Measurements from ENCODE around the gene CCN2.

DNA sequence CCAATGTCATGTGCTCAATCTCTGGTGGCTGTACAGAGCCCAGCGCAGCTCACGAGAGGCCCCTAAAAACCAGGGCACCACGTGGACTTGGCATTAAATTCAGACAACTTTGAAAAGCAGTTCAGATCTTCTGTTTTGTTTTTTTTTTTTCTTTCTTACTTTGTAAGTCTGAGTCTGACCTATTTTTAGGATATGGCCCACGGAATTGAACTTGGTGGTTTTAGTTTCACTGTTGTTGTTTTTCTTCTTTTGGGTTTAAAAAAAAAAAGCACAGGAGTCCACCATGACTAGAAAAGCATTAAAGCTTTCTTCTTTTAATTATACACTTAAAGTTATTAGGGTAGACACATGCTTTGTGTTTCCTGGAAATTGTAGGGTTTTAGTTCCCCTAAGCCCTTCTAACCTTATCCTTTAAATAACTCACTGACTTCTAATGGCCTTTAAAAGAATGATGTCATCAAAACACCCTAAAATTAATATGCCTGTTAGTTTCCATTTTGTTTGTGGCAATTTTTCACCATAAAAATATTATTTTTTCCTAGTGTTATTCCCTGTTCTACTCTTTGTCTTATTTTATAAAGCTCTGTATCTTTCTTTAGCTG, 48.5 kb upstream of the CCN2 start:
- TF ChIP-seq, protein P1, sequence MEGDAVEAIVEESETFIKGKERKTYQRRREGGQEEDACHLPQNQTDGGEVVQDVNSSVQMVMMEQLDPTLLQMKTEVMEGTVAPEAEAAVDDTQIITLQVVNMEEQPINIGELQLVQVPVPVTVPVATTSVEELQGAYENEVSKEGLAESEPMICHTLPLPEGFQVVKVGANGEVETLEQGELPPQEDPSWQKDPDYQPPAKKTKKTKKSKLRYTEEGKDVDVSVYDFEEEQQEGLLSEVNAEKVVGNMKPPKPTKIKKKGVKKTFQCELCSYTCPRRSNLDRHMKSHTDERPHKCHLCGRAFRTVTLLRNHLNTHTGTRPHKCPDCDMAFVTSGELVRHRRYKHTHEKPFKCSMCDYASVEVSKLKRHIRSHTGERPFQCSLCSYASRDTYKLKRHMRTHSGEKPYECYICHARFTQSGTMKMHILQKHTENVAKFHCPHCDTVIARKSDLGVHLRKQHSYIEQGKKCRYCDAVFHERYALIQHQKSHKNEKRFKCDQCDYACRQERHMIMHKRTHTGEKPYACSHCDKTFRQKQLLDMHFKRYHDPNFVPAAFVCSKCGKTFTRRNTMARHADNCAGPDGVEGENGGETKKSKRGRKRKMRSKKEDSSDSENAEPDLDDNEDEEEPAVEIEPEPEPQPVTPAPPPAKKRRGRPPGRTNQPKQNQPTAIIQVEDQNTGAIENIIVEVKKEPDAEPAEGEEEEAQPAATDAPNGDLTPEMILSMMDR (conservative IDR thresholded peaks at IDR 0.05; ENCODE audit: low read length) = no peak
- TF ChIP-seq EZH2phosphoT487 (IDR thresholded peaks at IDR 0.05; ENCODE audit: borderline replicate concordance, low read depth, low read length) = no peak

All from OCI-LY7 (cell line).